Prostate gland (tissue), 2 donors: ENCODE results near the gene INTS1. TPM values are rescaled to one million over a fixed set of nuclear protein-coding genes. Genes with fewer than 3 reads are reported as not detected.
A peak's percentile ranks its signal among the peaks of the same experiment; 100 is the strongest.

Experiments
- DNase-seq: peaks from one replicate; pipeline ENCODE4 v3.0.0-alpha.2; 2019; ENCODE audit warnings: low spot score
- H3K27ac ChIP-seq, 2 donors: fragments of 200-600 bp; sonication (generic); 2 replicates each; pipeline ENCODE4 v1.5.1; 2017 to 2019
- H3K27me3 ChIP-seq: fragments of 200-600 bp; sonication (generic); replicated peaks from 2 replicates; pipeline ENCODE4 v1.5.1; 2019; ENCODE audit not compliant: insufficient read depth
- H3K36me3 ChIP-seq, 2 donors: fragments of 200-600 bp; sonication (generic); 1 replicate in 1 of 2; 2 replicates in 1 of 2; pipeline versions ENCODE4 v1.5.1 to v1.8.1; 2017 to 2019
- H3K4me1 ChIP-seq: fragments of 200-600 bp; sonication (generic); replicated peaks from 2 replicates; pipeline ENCODE4 v1.5.1; 2019
- H3K4me3 ChIP-seq, 2 donors: fragments of 200-600 bp; sonication (generic); 2 replicates each; pipeline ENCODE4 v1.5.1; 2017 to 2019
- H3K9me3 ChIP-seq: fragments of 200-600 bp; sonication (generic); 2 replicates; pipeline ENCODE4 v1.5.1; 2017
- POLR2A ChIP-seq: fragments of 450-650 bp; IDR thresholded peaks from one replicate; pipeline ENCODE4 v1.6.1; 2016; ENCODE audit warnings: antibody characterized with exemption, mild to moderate bottlenecking
- POLR2AphosphoS5 ChIP-seq: sonication (generic); formaldehyde crosslinking; IDR thresholded peaks from one replicate; pipeline ENCODE4 v1.6.1; 2017; ENCODE audit warnings: antibody characterized with exemption
- WGBS: methylation state at CpG from one replicate; pipeline ENCODE4 v1.1.5; 2018; 5-methylcytosine and 5-hydroxymethylcytosine counted together
- intact Hi-C: fragments of 100-400 bp; cut with DNase I; formaldehyde crosslinking; loops from one replicate; pipeline ENCODE4 v1.14.2; 2022
- total RNA-seq, 2 donors: library from RNA; depleted of rRNA; stranded (reverse); fragments of >200 nt; gene quantifications; one replicate each; pipeline ENCODE4 v1.1.0, GENCODE V29; 2016
- TF ChIP-seq, protein P1 (sequence below), 4 experiments: fragments of 200-600 bp in 2 of 4; fragments of 450-650 bp in 2 of 4; sonication (generic) in 2 of 4; IDR thresholded peaks; 1 replicate in 3 of 4; 2 replicates in 1 of 4; pipeline ENCODE4 v1.5.1; 2016 to 2019; ENCODE audit warnings: antibody characterized with exemption in 4 of 4, mild to moderate bottlenecking in 2 of 4, moderate library complexity in 2 of 4

The INTS1 gene
- total RNA-seq, 2 donors from 2014 or later: 64.9 to 146 TPM

DNA sequence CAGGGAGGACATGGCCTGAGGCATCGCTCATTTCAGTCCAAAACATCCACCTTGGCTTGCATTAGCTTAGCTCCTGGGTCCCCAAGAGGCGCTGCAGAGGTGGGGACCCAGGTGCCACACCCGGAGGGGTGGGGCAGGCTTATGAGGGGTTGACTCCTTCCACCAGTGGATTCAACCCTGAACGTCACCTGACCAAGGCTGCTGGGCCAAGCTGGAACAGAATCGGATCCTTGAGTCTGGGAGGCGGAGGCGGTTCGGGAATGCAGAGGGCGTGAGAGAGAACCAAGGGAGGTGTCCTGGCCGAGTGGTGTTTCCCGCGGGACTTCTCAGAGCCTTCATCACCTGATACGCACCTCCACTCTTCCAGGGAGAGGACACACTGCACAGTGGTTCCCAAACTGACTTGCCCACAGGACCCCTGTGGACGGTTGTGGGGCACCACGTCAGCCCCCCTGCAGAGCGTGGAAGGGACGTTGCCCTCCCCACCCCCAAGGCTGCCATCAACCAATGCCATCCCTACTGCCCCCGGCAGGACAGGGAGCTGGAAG lies 40.4 kb downstream of the INTS1 start:
- intact Hi-C loops: loop anchor here (5.0 kb wide), 1 partner anchor 74 kb away; no protein-coding TSS in a partner anchor
- Histone ChIP-seq H3K27me3 (no peaks in the 10 kb centered on the region), H3K4me3 (no peak overlapping the region), H3K4me1 (peaks cover 10% of the 10 kb centered on the region), H3K36me3 (no peaks in the 10 kb centered on the region), H3K9me3 (no peaks in the 10 kb centered on the region), H3K27ac (no peak overlapping the region)
- DNase-seq: no peak
- no peak for TF ChIP-seq POLR2A
- TF ChIP-seq POLR2AphosphoS5: no peak
- WGBS: 49% methylated on average over 18 of the region's 18 CpGs

DNA sequence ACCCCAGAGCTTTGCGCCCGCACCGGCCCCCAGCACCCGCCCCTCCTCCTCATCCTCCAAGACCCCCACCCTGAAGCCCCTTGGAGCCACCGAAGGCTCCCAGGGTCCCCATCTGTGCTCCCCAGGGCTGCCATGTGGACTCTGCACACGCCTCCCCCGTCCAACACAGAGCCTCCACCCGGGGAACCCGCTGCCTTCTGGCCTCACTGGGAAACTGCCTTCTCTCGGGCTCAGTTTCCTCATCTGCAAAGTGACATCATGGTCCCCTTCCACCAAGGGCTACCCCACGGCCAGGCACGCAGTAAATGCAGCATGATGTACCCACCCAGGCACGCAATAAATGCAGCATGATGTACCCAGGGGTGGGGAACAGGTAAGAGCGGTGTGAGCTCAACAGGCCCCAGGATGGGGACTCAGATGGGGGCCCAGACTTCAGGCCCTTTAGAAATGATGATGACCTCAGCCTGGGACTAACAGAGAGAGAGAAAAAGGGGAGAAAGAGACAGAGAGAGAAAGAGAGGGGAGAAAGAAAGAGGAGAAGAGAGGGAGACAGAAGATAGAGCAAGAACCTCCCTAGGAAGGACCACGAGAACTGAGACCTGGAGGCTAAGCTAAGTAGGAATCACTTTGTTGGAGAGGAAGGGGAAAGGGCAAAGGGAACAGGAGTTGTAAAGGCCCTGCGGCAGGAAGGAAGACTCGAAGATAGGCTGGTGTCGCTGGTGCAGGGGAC lies 42.4 kb downstream of the INTS1 start:
- H3K27me3 ChIP-seq: no peaks in the 10 kb centered on the region
- H3K4me3 ChIP-seq: no peak overlapping the region
- intact Hi-C loops: loop anchor here (5.0 kb wide), 1 partner anchor 75 kb away; no protein-coding TSS in a partner anchor
- H3K27ac ChIP-seq: peak overlapping the region; percentile 72 to 86
- H3K9me3 ChIP-seq: no peaks in the 10 kb centered on the region
- TF ChIP-seq POLR2A (no peak), POLR2AphosphoS5 (no peak)
- TF ChIP-seq, protein P1, sequence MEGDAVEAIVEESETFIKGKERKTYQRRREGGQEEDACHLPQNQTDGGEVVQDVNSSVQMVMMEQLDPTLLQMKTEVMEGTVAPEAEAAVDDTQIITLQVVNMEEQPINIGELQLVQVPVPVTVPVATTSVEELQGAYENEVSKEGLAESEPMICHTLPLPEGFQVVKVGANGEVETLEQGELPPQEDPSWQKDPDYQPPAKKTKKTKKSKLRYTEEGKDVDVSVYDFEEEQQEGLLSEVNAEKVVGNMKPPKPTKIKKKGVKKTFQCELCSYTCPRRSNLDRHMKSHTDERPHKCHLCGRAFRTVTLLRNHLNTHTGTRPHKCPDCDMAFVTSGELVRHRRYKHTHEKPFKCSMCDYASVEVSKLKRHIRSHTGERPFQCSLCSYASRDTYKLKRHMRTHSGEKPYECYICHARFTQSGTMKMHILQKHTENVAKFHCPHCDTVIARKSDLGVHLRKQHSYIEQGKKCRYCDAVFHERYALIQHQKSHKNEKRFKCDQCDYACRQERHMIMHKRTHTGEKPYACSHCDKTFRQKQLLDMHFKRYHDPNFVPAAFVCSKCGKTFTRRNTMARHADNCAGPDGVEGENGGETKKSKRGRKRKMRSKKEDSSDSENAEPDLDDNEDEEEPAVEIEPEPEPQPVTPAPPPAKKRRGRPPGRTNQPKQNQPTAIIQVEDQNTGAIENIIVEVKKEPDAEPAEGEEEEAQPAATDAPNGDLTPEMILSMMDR (IDR thresholded peaks at IDR 0.05): no peak
- peaks cover 16% of the 10 kb centered on the region for H3K4me1 ChIP-seq
- no peak for DNase-seq
- WGBS: 70% methylated on average over 18 of the region's 18 CpGs
- H3K36me3 ChIP-seq: no peaks in the 10 kb centered on the region

DNA sequence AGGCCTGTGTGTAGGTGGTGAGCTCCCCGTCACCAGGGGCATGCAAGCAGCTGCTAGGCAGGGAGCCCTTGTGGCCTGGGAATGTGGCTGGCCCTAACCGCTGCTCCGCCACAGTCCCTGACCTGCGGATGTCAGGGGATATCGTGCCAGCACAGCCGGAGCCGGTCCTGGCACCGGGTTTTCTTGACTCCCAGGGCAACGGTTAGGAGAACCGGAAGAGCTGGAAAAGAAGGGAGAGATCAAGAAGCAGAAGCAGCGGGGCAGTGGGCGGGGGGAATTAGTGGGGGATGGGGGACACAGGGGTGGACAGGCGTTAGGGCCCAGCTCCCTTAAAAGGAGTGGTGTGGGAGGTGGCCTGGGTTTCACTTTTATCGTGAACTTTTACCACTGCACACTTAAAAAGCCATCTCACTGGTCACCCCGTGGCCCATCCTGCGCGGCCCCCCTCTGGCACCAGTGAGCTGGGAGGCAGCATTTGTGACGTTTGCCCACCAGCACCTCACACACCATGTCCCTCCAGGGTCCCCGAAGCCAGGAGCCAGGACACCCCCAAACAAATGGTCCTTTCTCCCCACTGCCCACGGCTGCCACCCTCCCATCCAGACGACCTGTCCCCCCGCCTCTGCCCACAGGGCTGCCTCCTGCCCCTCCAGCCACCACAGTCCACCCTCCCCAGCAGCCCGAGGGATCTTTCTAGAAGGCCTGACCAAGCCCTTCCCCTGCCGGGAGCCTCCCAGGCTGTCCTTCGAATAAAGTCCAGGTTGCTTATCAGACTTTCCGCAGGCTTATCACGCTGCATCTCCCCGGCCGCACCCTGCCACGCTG lies 43.2 kb downstream of the INTS1 start:
- intact Hi-C loops: loop anchor here (5.0 kb wide), 1 partner anchor 76 kb away; no protein-coding TSS in a partner anchor
- no peak for TF ChIP-seq POLR2A
- TF ChIP-seq POLR2AphosphoS5: peak; percentile 45
- H3K27ac ChIP-seq: peak overlapping the region; percentile 72 to 86
- no peaks in the 10 kb centered on the region for H3K27me3 ChIP-seq
- WGBS: 29% methylated on average over 30 of the region's 30 CpGs
- peak; percentile 29 for DNase-seq
- no peak overlapping the region for H3K4me3 ChIP-seq
- no peaks in the 10 kb centered on the region for H3K9me3 ChIP-seq
- no peaks in the 10 kb centered on the region for H3K36me3 ChIP-seq
- H3K4me1 ChIP-seq: peaks cover 13% of the 10 kb centered on the region

DNA sequence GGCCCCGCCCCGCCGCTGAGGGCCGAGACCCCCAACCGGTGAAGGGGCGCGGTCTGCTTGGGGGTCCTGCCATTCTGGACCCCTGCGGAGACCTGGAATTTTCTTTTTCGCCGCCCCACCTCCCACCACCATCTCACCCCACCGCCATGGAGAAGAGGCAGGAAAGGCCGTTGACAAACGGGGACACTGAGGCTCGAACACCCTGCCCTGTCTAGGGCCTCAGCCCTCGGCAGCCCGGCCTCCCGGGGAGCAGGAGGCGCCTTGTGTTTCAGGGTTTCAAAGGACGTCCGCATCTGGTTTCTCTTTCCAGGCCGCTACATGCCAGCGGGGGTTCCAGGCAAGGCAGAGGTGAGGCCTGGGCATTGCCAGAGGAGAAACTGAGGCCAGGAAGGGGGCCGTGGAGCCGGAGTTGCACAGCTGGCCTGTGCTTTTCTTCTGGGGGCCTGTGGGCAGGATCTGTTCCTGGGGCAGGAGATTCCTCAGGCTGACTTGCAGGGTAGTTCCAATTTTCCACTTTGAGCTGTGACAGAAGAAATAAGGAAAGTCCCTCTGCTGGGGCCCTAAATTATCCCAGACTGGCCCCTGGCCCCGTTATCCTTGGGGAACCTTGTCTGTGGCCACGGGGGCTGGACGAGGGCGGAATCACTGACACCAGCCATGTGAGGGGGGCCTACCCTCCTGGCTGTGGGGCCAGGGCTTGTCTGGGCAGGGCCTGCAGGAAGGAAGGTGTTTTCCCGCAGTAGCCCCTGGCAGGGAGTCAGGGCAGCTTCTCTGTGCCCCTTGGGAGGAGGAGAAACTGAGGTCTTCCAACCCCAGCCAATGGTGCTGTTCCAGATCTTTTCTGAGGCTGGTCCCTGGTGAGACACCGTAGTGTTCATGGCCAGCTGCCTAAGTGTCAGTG lies 44.0 kb downstream of the INTS1 start:
- peak overlapping the region; percentile 33 to 34 for H3K4me3 ChIP-seq
- TF ChIP-seq POLR2AphosphoS5 (no peak), POLR2A (no peak)
- TF ChIP-seq, protein P1 (IDR thresholded peaks at IDR 0.05): peak in 1 of 4 experiments; percentile 13
- WGBS: 6% methylated on average over 29 of the region's 30 CpGs
- intact Hi-C loops: loop anchor here (5.0 kb wide), 1 partner anchor 77 kb away; no protein-coding TSS in a partner anchor
- peak overlapping the region; percentile 72 to 86 for H3K27ac ChIP-seq
- H3K4me1 ChIP-seq: peaks cover 13% of the 10 kb centered on the region
- no peaks in the 10 kb centered on the region for H3K27me3 ChIP-seq
- H3K9me3 ChIP-seq: no peaks in the 10 kb centered on the region
- DNase-seq: peak; percentile 33
- H3K36me3 ChIP-seq: no peaks in the 10 kb centered on the region

DNA sequence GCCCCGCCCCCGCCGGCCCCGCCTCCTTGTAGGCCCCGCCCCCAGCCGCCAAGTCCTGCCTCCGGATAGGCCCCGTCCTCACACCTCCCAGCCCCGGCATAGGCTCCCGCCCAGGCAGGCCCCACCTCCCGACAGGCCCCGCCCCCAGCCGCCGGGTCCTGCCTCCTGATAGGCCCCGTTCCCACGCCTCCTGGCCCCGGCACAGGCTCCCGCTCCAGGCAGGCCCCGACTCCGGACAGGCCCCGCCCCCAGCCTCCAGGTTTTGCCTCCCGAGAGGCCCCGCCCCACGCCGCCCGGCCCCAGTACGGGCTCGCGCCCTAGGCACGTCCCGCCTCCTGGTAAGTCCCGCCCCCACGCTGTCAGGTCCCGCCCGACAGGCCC lies 44.7 kb downstream of the INTS1 start:
- H3K27ac ChIP-seq: peak overlapping the region; percentile 72 to 86
- intact Hi-C loops: no loop called here
- no peaks in the 10 kb centered on the region for H3K27me3 ChIP-seq
- peak overlapping the region; percentile 56 to 59 for H3K4me3 ChIP-seq
- no peaks in the 10 kb centered on the region for H3K36me3 ChIP-seq
- peak; percentile 99 for DNase-seq
- 2% methylated on average over 20 of the region's 35 CpGs for WGBS
- TF ChIP-seq POLR2A (no peak), POLR2AphosphoS5 (peak; percentile 39)
- TF ChIP-seq, protein P1 (IDR thresholded peaks at IDR 0.05): no peak
- peaks cover 15% of the 10 kb centered on the region for H3K4me1 ChIP-seq
- H3K9me3 ChIP-seq: no peaks in the 10 kb centered on the region
